Immature natural killer cell (primary cell): ENCODE measurements around the gene CDK5R1. TPM values are rescaled to one million over a fixed set of nuclear protein-coding genes. Genes with fewer than 3 reads are reported as not detected.
"Not testable (repeated sequence)": the region's sequence is repeated elsewhere in the genome, so short reads cannot be mapped to it uniquely, and the experiment has no call there.

ENCODE experiments used
- DNase-seq, 3 donors: peaks; one replicate each; pipeline ENCODE4 v3.0.0; 2022; ENCODE audit warnings: mixed read lengths in 1 of 3
- H3K27ac Mint-ChIP-seq, 6 donors: one replicate each; pipeline ENCODE4 v1.8.0; 2020; ENCODE audit warnings: mixed read lengths in 6 of 6, mild to moderate bottlenecking in 5 of 6, inconsistent platforms in 4 of 6, moderate library complexity in 3 of 6
- H3K27me3 Mint-ChIP-seq, 3 donors: one replicate each; pipeline ENCODE4 v1.8.0; 2020 to 2021; ENCODE audit warnings: low read depth in 3 of 3, mild to moderate bottlenecking in 3 of 3, mixed read lengths in 3 of 3, moderate library complexity in 3 of 3, inconsistent platforms in 1 of 3
- H3K36me3 Mint-ChIP-seq, 3 donors: one replicate each; pipeline ENCODE4 v1.8.0; 2020; ENCODE audit warnings: mixed read lengths in 3 of 3, inconsistent platforms in 2 of 3, mild to moderate bottlenecking in 2 of 3
- H3K4me1 Mint-ChIP-seq, 2 donors: one replicate each; pipeline ENCODE4 v1.8.0; 2020; ENCODE audit warnings: inconsistent platforms in 2 of 2, mild to moderate bottlenecking in 2 of 2, mixed read lengths in 2 of 2, moderate library complexity in 1 of 2
- H3K4me3 Mint-ChIP-seq, 5 donors: one replicate each; pipeline ENCODE4 v1.8.0; 2020; ENCODE audit warnings: mild to moderate bottlenecking in 5 of 5, mixed read lengths in 5 of 5, inconsistent platforms in 3 of 5, moderate library complexity in 3 of 5
- H3K9me3 Mint-ChIP-seq, 6 donors: one replicate each; pipeline ENCODE4 v1.8.0; 2020; ENCODE audit warnings: mild to moderate bottlenecking in 6 of 6, mixed read lengths in 6 of 6, inconsistent platforms in 4 of 6, moderate library complexity in 3 of 6
- polyA plus RNA-seq, 3 donors: library from polyadenylated mRNA; unstranded; fragments of 300-500 nt; fragmentation: Illumina TruSeq; gene quantifications; one replicate each; pipeline ENCODE4 v1.2.3, GENCODE V29; 2021

Gene CDK5R1
- polyA plus RNA-seq = 1 to 10 TPM in 2 of 3 donors, under 1 TPM in 1; 0.37 to 5.8 (median 2.3) TPM

GRCh38 chr17:32486701-32487472, at the start of gene CDK5R1:
CDK5R1 (plus strand) TSS chr17:32486993; CDS start chr17:32487621, 628 bp downstream.
- Mint-ChIP-seq H3K9me3 (no peaks in the 10 kb centered on the region), H3K4me1 (peaks cover 55 to 60% of the 10 kb centered on the region in 2 donors), H3K4me3 (peak within 1 kb of the TSS; percentile 87 to 96 (median 93)), H3K27ac (peak within 1 kb of the TSS; percentile 62 to 83 (median 78)), H3K27me3 (peaks cover 2 to 13% (median 5%) of the 10 kb centered on the region in 3 donors), H3K36me3 (peaks cover 3 to 38% (median 10%) of the 10 kb centered on the region in 3 donors)
- DNase-seq = peak; percentile 75 to 84 (median 83)

- peaks cover 14 to 15% of the 10 kb centered on the region in 2 donors for H3K4me1 Mint-ChIP-seq
- no peaks in the 10 kb centered on the region for H3K36me3 Mint-ChIP-seq
- no peak overlapping the region for H3K27ac Mint-ChIP-seq
- peaks cover 0 to 7% (median 3%) of the 10 kb centered on the region in 3 donors for H3K27me3 Mint-ChIP-seq
- no peak overlapping the region for H3K4me3 Mint-ChIP-seq
- no peaks in the 10 kb centered on the region for H3K9me3 Mint-ChIP-seq
- DNase-seq = no peak
Measured at GRCh38 chr17:32440722-32441121, 46.1 kb upstream of the CDK5R1 start.

GRCh38 chr17:32441886-32442285, 44.9 kb upstream of the CDK5R1 start:
- Mint-ChIP-seq H3K4me3 (no peak overlapping the region), H3K9me3 (no peaks in the 10 kb centered on the region), H3K27ac (no peak overlapping the region), H3K4me1 (peaks cover 24 to 27% of the 10 kb centered on the region in 2 donors), H3K36me3 (peaks cover 0 to 2% (median 0%) of the 10 kb centered on the region in 3 donors), H3K27me3 (peaks cover 0 to 7% (median 3%) of the 10 kb centered on the region in 3 donors)
- DNase-seq = no peak

- Mint-ChIP-seq H3K9me3 (no peaks in the 10 kb centered on the region), H3K4me3 (peak overlapping the region; percentile 81 to 94 (median 91)), H3K27ac (peak overlapping the region; percentile 60 to 85 (median 67)), H3K27me3 (peaks cover 0 to 7% (median 3%) of the 10 kb centered on the region in 3 donors), H3K36me3 (peaks cover 0 to 10% (median 0%) of the 10 kb centered on the region in 3 donors), H3K4me1 (peaks cover 27 to 34% of the 10 kb centered on the region in 2 donors)
- no peak for DNase-seq
Measured at GRCh38 chr17:32443827-32444300, 42.9 kb upstream of the CDK5R1 start.

- H3K36me3 Mint-ChIP-seq = peaks cover 1 to 11% (median 3%) of the 10 kb centered on the region in 3 donors
- peak within 1 kb of the TSS; percentile 81 to 94 (median 91) for H3K4me3 Mint-ChIP-seq
Measured at GRCh38 chr17:32444301-32445073, 42.3 kb upstream of the CDK5R1 start, which contains the start of gene PSMD11. PSMD11 (plus strand) TSS chr17:32444510; CDS start chr17:32444524, 14 bp downstream.

GRCh38 chr17:32445074-32445415, 41.7 kb upstream of the CDK5R1 start:
- Mint-ChIP-seq H3K9me3 (no peaks in the 10 kb centered on the region), H3K36me3 (peaks cover 4 to 16% (median 7%) of the 10 kb centered on the region in 3 donors), H3K27me3 (peaks cover 0 to 7% (median 3%) of the 10 kb centered on the region in 3 donors), H3K27ac (peak overlapping the region; percentile 71 to 91 (median 84)), H3K4me3 (peak overlapping the region; percentile 81 to 94 (median 91)), H3K4me1 (peaks cover 32 to 41% of the 10 kb centered on the region in 2 donors)
- peak in 1 of 3 donors; percentile 15 for DNase-seq

More at GRCh38 chr17:32444301-32445073, 42.3 kb upstream of the CDK5R1 start, which contains the start of gene PSMD11:
- Mint-ChIP-seq H3K27ac (peak within 1 kb of the TSS; percentile 71 to 91 (median 84)), H3K27me3 (peaks cover 0 to 7% (median 3%) of the 10 kb centered on the region in 3 donors), H3K4me1 (peaks cover 28 to 37% of the 10 kb centered on the region in 2 donors), H3K9me3 (no peaks in the 10 kb centered on the region)
- DNase-seq = peak; percentile 96 to 97 (median 97)

- peaks cover 4 to 18% (median 7%) of the 10 kb centered on the region in 3 donors for H3K36me3 Mint-ChIP-seq
- no peak for DNase-seq
- H3K27ac Mint-ChIP-seq = peak overlapping the region; percentile 71 to 91 (median 84)
- peak overlapping the region; percentile 81 to 94 (median 91) for H3K4me3 Mint-ChIP-seq
- peaks cover 0 to 7% (median 3%) of the 10 kb centered on the region in 3 donors for H3K27me3 Mint-ChIP-seq
- H3K4me1 Mint-ChIP-seq = peaks cover 32 to 41% of the 10 kb centered on the region in 2 donors
- H3K9me3 Mint-ChIP-seq = no peaks in the 10 kb centered on the region
Measured at GRCh38 chr17:32445497-32445896, 41.3 kb upstream of the CDK5R1 start.

- peaks cover 32 to 43% of the 10 kb centered on the region in 2 donors for H3K4me1 Mint-ChIP-seq
- H3K9me3 Mint-ChIP-seq = no peaks in the 10 kb centered on the region
- H3K27ac Mint-ChIP-seq = peak overlapping the region in 4 of 6 donors; percentile 81 to 91 (median 87)
- H3K36me3 Mint-ChIP-seq = peaks cover 4 to 20% (median 7%) of the 10 kb centered on the region in 3 donors
- H3K27me3 Mint-ChIP-seq = peaks cover 0 to 7% (median under 1%) of the 10 kb centered on the region in 3 donors
- H3K4me3 Mint-ChIP-seq = peak overlapping the region; percentile 81 to 94 (median 91)
- no peak for DNase-seq
Measured at GRCh38 chr17:32445971-32446370, 40.8 kb upstream of the CDK5R1 start.

GRCh38 chr17:32446949-32447348, 39.8 kb upstream of the CDK5R1 start:
- DNase-seq = no peak
- no peaks in the 10 kb centered on the region for H3K9me3 Mint-ChIP-seq
- H3K36me3 Mint-ChIP-seq = peaks cover 7 to 26% (median 9%) of the 10 kb centered on the region in 3 donors
- H3K4me3 Mint-ChIP-seq = peak overlapping the region in 4 of 5 donors; percentile 7 to 94 (median 64)
- peak overlapping the region in 1 of 6 donors; percentile 10 for H3K27ac Mint-ChIP-seq
- peaks cover 32 to 49% of the 10 kb centered on the region in 2 donors for H3K4me1 Mint-ChIP-seq
- peaks cover 0 to 7% (median 0%) of the 10 kb centered on the region in 3 donors for H3K27me3 Mint-ChIP-seq

GRCh38 chr17:32449963-32450362, 36.8 kb upstream of the CDK5R1 start:
- Mint-ChIP-seq H3K27me3 (peaks cover 0 to 8% (median 0%) of the 10 kb centered on the region in 3 donors), H3K36me3 (peaks cover 15 to 49% (median 16%) of the 10 kb centered on the region in 3 donors), H3K4me3 (no peak overlapping the region), H3K4me1 (peaks cover 27 to 60% of the 10 kb centered on the region in 2 donors), H3K27ac (no peak overlapping the region), H3K9me3 (no peaks in the 10 kb centered on the region)
- DNase-seq = no peak

- not testable (repeated sequence) for H3K9me3 Mint-ChIP-seq, H3K27me3 Mint-ChIP-seq, H3K4me3 Mint-ChIP-seq, DNase-seq
- Mint-ChIP-seq H3K36me3 (peaks cover 16 to 53% (median 19%) of the 10 kb centered on the region in 3 donors), H3K4me1 (peaks cover 22 to 56% of the 10 kb centered on the region in 2 donors), H3K27ac (peak overlapping the region in 1 of 6 donors; percentile 34)
Measured at GRCh38 chr17:32450379-32450778, 36.4 kb upstream of the CDK5R1 start.

- Mint-ChIP-seq H3K27ac (no peak overlapping the region), H3K4me1 (peaks cover 8 to 41% of the 10 kb centered on the region in 2 donors), H3K4me3 (no peak overlapping the region), H3K27me3 (peaks cover 0 to 2% (median 0%) of the 10 kb centered on the region in 3 donors), H3K36me3 (peaks cover 16 to 54% (median 21%) of the 10 kb centered on the region in 3 donors), H3K9me3 (no peaks in the 10 kb centered on the region)
- no peak for DNase-seq
Measured at GRCh38 chr17:32451879-32452278, 34.9 kb upstream of the CDK5R1 start.

GRCh38 chr17:32452281-32452680, 34.5 kb upstream of the CDK5R1 start:
- H3K4me1 Mint-ChIP-seq = peaks cover 6 to 37% of the 10 kb centered on the region in 2 donors
- no peaks in the 10 kb centered on the region for H3K9me3 Mint-ChIP-seq
- peak overlapping the region in 1 of 6 donors; percentile 34 for H3K27ac Mint-ChIP-seq
- no peak overlapping the region for H3K4me3 Mint-ChIP-seq
- DNase-seq = no peak
- H3K36me3 Mint-ChIP-seq = peaks cover 16 to 53% (median 23%) of the 10 kb centered on the region in 3 donors
- H3K27me3 Mint-ChIP-seq = peaks cover 0 to 2% (median 0%) of the 10 kb centered on the region in 3 donors
